ENCODE data around the gene TRERF1.

The TRERF1 gene

DNA sequence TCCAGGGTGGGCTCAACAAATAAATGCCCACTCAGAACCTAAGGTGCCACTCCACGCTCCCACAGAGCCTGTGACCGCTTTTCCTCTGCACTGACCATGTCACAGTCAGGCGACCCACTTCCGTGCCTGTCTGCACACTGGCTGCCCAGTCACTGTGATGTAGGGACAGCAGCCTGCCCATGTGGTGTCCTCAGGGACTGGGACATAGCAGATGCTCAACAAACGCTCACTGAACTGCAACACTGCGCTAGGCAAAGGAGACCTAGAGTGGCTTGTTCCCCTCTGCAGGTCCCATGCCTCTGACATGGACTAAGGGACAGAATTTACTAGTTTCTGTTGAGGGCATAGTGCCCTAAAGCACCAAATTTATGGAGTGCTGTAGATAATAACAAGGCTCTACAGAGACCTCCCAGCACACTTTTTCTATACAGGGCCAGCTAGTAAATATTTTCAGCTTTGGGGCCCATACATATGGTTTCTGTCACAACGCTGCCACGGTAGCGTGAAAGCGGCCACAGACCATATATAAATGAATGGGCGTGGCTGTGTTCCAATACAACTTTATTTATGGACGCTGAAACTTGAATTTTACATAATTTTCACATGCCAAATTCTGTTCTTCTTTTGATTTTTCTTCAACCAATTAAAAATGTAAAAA lies 176.2 kb downstream of the TRERF1 start:
- DNase-seq (ENCODE audit: low read depth in 2 of 2), result no peak

DNA sequence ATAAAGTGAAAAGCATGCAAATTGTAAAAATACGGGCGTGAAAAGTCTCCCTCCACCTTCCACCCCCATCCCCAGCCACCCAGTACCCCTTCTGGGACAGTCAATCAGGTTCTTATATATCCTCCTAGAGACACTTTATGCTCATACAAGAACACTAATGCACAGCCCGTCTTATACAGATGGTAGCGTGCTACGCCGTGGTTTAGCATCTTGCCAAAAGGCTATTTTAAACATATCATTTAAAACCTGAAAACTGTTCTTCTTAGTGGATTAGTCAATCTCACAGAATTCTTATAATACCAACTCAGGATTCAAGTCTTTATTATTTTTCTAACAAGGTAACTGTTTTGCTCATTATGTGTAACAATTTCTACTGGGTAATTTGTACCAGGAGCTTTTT lies 176.8 kb downstream of the TRERF1 start:
- no peak for DNase-seq (ENCODE audit: low read depth in 2 of 2)

DNA sequence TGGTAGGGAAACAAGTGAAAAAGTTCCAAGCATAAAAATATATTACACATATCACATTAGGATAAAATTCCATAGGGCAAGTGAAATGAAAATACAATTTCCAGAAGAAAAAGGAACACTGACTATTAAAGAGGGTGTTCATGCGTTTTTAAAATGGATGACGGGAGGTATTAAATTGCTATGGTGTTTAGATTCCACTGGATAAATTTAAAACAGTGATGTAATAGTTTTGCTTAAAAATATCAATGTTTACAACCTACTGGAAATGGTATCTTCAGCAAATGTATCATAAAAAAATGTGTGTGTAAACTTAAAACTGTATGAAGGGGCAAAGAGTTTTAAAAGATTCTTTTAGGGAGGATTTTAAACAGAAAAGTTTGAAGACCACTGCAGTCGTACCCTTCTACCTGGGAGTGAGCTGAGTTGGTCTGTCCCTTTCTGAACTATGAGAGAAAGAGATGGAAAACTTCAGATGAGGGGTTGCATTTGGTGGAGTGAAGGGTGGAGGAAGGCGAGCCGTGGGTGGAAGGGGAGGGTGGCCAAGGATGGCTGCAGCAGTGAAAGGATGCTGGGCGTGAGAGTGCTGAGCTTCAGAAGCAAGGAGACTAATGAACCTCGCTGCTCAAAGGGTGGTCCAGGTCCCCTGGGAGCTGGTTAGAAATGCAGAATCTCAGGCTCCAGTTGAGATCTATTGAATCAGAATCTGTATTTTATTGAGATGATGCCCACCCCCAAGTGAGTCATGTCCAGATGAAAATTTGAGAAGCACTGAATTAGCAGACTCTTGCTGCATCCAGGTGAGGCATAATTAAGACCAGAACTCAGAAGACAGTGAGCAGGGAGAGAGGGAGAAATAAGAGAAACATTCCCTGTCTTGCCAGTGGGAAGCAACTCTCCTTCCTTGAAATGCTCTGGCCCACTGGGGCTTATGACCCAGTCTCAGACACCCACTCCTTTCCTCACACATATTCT lies 179.6 kb downstream of the TRERF1 start:
- no peak for DNase-seq (ENCODE audit: low read depth in 2 of 2)

GRCh38 chr6:42269974-42270510 lies 181.7 kb downstream of the TRERF1 start:
- DNase-seq (ENCODE audit: low read depth in 2 of 2), result no peak

DNA sequence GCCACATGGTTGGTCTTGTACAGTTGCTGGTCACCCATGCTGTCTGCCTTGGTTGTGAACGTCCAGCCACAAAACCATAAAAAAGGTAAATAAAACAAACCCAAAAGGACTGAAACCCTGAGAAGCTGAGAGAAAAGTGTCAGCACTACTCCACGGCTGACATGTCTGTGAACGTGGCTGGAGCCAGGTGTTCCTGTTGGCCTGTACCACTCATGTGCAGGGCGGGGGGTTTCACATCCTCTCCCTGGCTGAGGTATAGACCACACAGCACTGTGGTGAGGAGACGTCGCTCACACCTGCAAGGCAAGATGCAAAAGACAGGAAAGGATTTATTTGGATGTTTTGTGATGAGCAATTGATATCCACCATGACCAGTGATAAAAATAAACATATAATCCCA lies 182.2 kb downstream of the TRERF1 start:
- no peak for DNase-seq (ENCODE audit: low read depth in 2 of 2)

DNA sequence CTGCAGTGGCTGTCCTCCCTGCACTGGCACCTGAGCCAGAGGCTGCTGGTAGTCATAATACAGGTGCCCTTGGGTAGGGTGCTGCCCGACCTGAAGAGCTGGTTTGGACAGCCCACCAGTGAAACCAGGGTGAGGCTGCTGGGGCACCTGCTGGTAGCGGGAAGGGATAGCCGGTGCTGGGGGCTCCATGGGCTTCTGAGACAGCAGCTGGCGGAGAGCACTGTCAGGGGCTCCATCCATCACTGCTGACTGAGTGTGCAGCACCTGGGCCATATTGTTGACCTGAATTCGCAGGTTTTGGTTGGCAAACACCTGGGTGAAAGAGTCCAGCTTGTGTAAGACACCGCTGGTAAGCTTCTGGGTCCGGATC lies 182.9 kb downstream of the TRERF1 start:
- DNase-seq (ENCODE audit: low read depth in 2 of 2), result no peak

- no peak for DNase-seq (ENCODE audit: low read depth in 2 of 2)
Observed at GRCh38 chr6:42268016-42268834, 183.5 kb downstream of the TRERF1 start.

GRCh38 chr6:42266538-42266937 lies 185.2 kb downstream of the TRERF1 start:
- DNase-seq (ENCODE audit: low read depth in 2 of 2), result no peak

GRCh38 chr6:42264852-42265390 lies 186.8 kb downstream of the TRERF1 start:
- no peak for DNase-seq (ENCODE audit: low read depth in 2 of 2)

DNA sequence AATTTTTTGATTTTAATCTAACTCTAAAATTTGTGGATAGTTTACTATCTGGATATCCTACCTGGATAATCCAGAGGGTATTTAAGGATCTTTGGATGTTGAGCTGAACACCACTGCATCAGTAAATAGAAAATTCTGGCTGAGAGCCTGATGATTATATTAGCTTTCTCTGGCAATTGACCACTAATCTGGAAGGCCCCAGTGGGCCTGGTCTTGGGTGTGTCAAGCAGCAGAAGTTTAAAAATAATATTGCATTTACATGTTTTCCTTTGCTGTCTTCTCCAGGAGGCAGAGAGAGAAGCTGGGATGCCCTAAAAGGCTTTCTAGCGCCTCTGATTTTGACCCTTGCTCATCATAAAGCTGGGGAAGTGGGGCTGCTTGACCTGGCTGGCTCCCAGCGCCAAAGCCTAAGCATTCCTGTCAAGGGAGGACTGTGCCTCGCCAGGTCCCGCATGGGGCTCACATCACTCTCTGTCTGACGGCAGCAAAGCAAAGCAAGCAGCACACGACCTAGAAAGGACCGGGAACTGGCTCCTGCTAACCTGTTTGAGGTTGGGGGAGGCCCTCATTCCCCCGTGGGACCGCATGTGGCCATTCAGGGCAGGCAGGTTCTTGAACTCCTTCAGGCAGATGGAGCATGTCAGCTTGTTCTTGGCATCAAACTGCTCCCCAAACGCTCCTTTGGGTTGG lies 187.4 kb downstream of the TRERF1 start:
- no peak for DNase-seq (ENCODE audit: low read depth in 2 of 2)

DNA sequence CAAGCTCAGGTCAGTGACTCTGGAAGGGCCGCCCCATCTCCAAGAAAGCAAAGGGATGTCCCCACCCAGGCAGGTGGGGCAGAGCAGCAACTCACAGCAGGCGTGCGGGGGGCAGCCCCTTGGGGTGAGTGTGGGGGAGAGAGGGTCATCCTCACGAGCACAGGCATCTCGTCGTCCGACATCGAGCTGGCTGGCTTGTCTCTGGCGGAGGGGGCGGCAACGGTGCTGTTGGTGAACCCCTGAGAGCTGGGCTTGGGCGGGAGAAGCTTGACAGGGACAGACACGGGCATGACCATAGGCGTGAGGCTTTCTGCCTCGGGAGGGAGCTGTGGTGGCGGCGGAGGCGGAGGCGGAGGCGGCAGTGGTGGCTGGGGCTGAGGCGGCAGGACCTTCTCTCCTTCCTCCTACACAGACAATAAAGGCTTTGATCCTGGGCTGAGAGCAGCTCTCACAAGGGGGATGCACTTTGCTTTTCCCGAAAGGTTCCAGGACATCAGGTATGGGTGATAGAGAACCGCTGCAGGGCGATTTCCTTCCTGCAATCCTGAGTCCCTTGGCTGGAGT lies 188.5 kb downstream of the TRERF1 start:
- no peak for DNase-seq (ENCODE audit: low read depth in 2 of 2)

DNA sequence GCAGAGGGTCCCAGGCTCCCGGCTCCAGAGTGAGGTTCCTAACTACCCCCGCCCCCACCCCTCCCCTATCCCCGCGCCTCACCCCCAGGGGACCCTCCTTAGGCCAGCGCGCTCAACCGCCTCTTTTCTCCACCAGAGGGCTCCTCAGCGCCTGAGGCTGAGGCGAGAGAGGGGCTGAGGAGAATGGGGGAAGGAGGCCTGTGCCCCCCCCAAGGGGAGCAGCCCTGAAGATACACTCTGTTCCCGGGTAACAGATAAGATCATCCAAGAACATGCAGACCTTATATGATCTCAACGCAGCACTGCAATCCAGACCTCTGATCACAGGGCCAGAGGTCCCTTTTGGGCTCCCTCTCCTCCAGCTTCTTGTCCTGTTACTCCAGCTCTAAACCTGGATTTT lies 190.8 kb downstream of the TRERF1 start:
- DNase-seq (ENCODE audit: low read depth in 2 of 2), result peak; percentile 23 to 49

DNA sequence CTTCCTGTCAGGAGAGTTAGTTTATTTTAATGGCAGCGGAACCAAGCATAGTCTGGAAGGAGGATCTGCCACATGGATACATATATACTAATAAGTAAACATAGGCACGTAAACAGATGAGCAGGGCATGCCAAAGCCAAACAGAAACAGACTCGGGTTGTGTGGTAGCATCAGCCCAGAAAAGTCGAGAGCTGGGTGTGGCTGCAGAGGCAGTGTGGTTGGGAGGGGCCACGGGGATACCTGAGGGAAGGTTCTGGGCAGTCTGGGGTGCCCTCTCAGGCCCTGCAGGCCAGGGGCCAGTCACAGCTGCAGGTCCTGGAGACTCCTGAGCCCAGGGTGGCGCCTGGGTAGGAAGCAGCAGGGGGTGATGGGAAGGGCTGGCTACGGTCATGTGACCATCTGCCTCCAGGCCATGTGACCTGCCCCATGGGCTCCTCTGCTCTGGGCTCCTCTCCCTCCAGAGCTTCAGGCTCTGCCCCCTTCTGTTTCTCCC lies 191.3 kb downstream of the TRERF1 start:
- DNase-seq (ENCODE audit: low read depth in 2 of 2), result no peak

DNA sequence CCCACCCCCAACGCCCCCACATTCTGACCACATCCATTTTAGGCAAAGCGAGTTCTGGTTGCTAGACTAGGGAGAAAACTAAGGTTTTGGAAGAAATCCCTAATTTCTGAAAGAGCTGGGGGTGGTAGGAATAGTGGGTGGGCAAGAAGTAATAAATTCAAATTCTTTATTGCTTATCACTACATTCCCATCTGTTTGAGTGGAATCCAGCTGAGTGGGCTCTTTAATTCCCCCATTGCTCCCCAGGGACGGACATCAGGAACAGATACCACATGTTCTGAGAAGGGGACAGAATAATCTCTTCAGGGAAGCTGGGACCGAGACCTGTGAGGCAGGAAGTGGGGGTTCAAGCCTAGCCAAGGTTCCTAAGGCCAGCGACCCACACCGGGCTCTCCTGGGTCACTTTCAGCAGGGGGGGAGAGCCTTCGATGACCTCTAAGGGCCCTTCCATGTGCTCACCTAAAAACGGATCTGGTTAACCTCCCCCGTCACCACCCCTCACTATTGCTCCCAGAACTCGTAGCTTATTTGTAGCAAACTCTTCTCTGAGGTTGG lies 191.8 kb downstream of the TRERF1 start:
- no peak for DNase-seq (ENCODE audit: low read depth in 2 of 2)

DNA sequence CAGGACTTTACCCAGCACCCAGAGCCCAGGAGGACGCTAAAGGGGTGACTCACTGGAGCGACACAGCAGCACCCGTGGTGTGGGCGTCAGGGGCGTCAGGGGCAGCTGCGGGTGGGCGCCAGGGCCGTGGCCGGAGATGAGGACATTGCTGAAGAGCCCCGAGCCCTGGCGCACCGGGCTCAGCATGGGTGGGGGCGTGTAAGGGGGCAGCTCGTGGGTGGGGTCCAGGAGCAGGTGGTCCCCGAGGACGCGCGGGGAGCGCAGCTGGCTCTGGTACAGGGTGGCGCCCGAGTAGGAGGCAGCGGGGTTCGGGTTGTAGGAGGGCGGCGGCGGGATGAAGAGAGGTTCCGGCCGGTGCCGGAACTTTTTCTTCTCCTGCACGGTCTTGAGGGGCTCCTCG lies 192.4 kb downstream of the TRERF1 start:
- DNase-seq (ENCODE audit: low read depth in 2 of 2), result no peak

- no peak for DNase-seq (ENCODE audit: low read depth in 2 of 2)
Observed at GRCh38 chr6:42257614-42258013, 194.1 kb downstream of the TRERF1 start.

DNA sequence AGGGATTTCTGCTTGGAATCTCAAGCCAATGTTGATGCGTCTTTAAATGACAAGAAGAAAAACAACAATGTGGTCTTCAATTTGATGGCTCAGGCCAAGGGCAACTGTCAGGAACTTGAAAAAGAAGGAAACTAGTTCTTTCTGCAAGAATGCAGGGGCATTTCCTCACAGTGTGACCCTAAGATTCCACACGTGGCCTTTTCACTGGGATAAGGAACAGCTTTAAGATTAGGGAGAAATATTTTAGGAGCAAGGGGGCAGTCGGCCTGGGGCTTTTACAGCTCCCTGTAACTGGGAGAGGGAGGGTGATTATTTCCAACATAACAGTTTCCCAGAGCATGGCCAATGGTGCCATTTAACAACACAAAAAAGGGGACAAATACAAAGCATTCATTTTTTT lies 194.7 kb downstream of the TRERF1 start:
- no peak for DNase-seq (ENCODE audit: low read depth in 2 of 2)

DNA sequence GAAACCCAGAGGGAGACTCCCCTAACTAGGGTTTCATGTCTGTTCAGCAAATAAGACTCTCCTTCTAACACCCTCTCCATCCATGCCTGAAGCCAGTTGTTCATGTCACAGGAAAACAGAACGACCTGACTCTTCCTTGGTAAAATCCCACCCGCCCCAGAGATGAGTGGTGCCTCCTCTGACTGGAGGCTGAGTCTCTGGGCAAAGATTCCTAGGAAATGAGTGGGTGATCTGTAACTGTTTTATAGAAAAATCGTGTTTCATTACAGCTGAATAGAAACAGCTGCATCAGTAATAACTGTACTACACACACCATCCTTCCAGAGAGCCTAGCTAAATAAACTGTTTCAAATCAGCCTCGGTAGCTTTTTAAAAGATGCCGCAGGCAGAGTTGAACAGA lies 196.7 kb downstream of the TRERF1 start:
- no peak for DNase-seq (ENCODE audit: low read depth in 2 of 2)

- no peak for DNase-seq (ENCODE audit: low read depth in 2 of 2)
Observed at GRCh38 chr6:42254505-42254904, 197.2 kb downstream of the TRERF1 start.

GRCh38 chr6:42251911-42252637 lies 199.7 kb downstream of the TRERF1 start:
- no peak for DNase-seq (ENCODE audit: low read depth in 2 of 2)

Data from stimulated activated CD4-positive, alpha-beta T cell treated with anti-CD3 and anti-CD28 coated beads, Interleukin-1b, Interleukin-23, amount 100 ng/mL, for 4 hours (primary cell).